CD4-positive, alpha-beta T cell treated with Interleukin-15 for 4 hours (primary cell): ENCODE measurements around the gene PXMP2.

Experiments
- DNase-seq: peaks from one replicate; pipeline ENCODE4 v3.0.0-alpha.2; 2020; ENCODE audit warnings: low spot score

Gene PXMP2

GRCh38 chr12:132687211-132688164 is at the start of gene PXMP2, which contains the start of gene POLE:
PXMP2 (plus strand) TSS chr12:132687587; CDS start chr12:132687671, 84 bp downstream.
POLE (minus strand) TSS chr12:132687342; CDS start chr12:132687315, 27 bp downstream.
- DNase-seq = peak; percentile 94

GRCh38 chr12:132637811-132638210 is 49.6 kb upstream of the PXMP2 start:
- DNase-seq = no peak

GRCh38 chr12:132638541-132639408 is 48.6 kb upstream of the PXMP2 start:
- DNase-seq = no peak

GRCh38 chr12:132639956-132640520 is 47.3 kb upstream of the PXMP2 start:
- DNase-seq = no peak

GRCh38 chr12:132640936-132641335 is 46.5 kb upstream of the PXMP2 start:
- no peak for DNase-seq

- DNase-seq = no peak
These were observed 45.4 kb upstream of the PXMP2 start for GRCh38 chr12:132641811-132642650.

GRCh38 chr12:132642846-132643835 is 44.2 kb upstream of the PXMP2 start:
- DNase-seq = no peak

- no peak for DNase-seq
These were observed 40.5 kb upstream of the PXMP2 start for GRCh38 chr12:132646850-132647249.

GRCh38 chr12:132647858-132648257 is 39.5 kb upstream of the PXMP2 start:
- no peak for DNase-seq

- no peak for DNase-seq
These were observed 38.7 kb upstream of the PXMP2 start for GRCh38 chr12:132648616-132649225.

- DNase-seq = no peak
These were observed 38.0 kb upstream of the PXMP2 start for GRCh38 chr12:132649226-132649945.

GRCh38 chr12:132651444-132652100 is 35.8 kb upstream of the PXMP2 start:
- DNase-seq = no peak

GRCh38 chr12:132653567-132654290 is 33.7 kb upstream of the PXMP2 start:
- no peak for DNase-seq

- DNase-seq = no peak
These were observed 30.2 kb upstream of the PXMP2 start for GRCh38 chr12:132657004-132657727.

- no peak for DNase-seq
These were observed 29.1 kb upstream of the PXMP2 start for GRCh38 chr12:132658149-132658894.

GRCh38 chr12:132659146-132659545 is 28.2 kb upstream of the PXMP2 start:
- no peak for DNase-seq
